Pulmonary artery endothelial cell (primary cell): ENCODE measurements around the gene HAUS5. TPM values are rescaled to one million over a fixed set of nuclear protein-coding genes. Genes with fewer than 3 reads are reported as not detected.

Experiments used
- DNase-seq: peaks from one replicate; pipeline ENCODE4 v3.0.0-alpha.2; 2011; ENCODE audit warnings: low read depth, low spot score
- total RNA-seq: library from RNA; depleted of rRNA; stranded (reverse); fragments of >200 nt; gene quantifications from 2 replicates; pipeline ENCODE4 v1.2.3, GENCODE V29; 2014

HAUS5 gene
- total RNA-seq, 1 donor from 2014 or later = 9.4 TPM

- DNase-seq = no peak
Measured at GRCh38 chr19:35671818-35672217, 59.3 kb downstream of the HAUS5 start.

- DNase-seq = no peak
Measured at GRCh38 chr19:35673121-35673804, 60.7 kb downstream of the HAUS5 start.

Other genes with a start within 250 kb of the HAUS5 start
- not detected in 2 replicates for gene GPR42, start 241.7 kb upstream of the HAUS5 start, total RNA-seq
- not detected in 2 replicates for gene FFAR2, start 164.5 kb upstream of the HAUS5 start, total RNA-seq
- gene KRTDAP, start 122.3 kb upstream of the HAUS5 start, total RNA-seq = not detected in 2 replicates
- not detected in 2 replicates for gene DMKN, start 99.1 kb upstream of the HAUS5 start, total RNA-seq
- gene SBSN, start 84.4 kb upstream of the HAUS5 start, total RNA-seq = not detected in 2 replicates
- gene GAPDHS, start 79.3 kb upstream of the HAUS5 start, total RNA-seq = not detected in 2 replicates
- 74.1 and 78.8 TPM in 2 replicates for gene TMEM147, start 67.1 kb upstream of the HAUS5 start, total RNA-seq
- gene ATP4A, start 49.1 kb upstream of the HAUS5 start, total RNA-seq = not detected in 2 replicates
- not detected in 2 replicates for gene PMIS2, start 26.6 kb upstream of the HAUS5 start, total RNA-seq
- 48.2 and 51.7 TPM in 2 replicates for gene RBM42, start 16.3 kb downstream of the HAUS5 start, total RNA-seq
- 0.11 and 0.46 TPM in 2 replicates for gene ETV2, start 29.0 kb downstream of the HAUS5 start, total RNA-seq
- 181 and 348 TPM in 2 replicates for gene COX6B1, start 35.6 kb downstream of the HAUS5 start, total RNA-seq
- gene UPK1A, start 53.8 kb downstream of the HAUS5 start, total RNA-seq = not detected in 2 replicates
- not detected in 2 replicates for gene ZBTB32, start 91.8 kb downstream of the HAUS5 start, total RNA-seq
- 4.4 and 5.4 TPM in 2 replicates for gene KMT2B, start 105.3 kb downstream of the HAUS5 start, total RNA-seq
- 1.2 and 1.8 TPM in 2 replicates for gene IGFLR1, start 129.7 kb downstream of the HAUS5 start, total RNA-seq
- 2.0 and 3.9 TPM in 2 replicates for gene U2AF1L4, start 132.7 kb downstream of the HAUS5 start, total RNA-seq
- gene PSENEN, start 132.9 kb downstream of the HAUS5 start, total RNA-seq = 16.3 and 17.7 TPM in 2 replicates
- 5.5 and 7.2 TPM in 2 replicates for gene LIN37, start 135.8 kb downstream of the HAUS5 start, total RNA-seq
- 0.20 and 0.67 TPM in 2 replicates for gene HSPB6, start 144.3 kb downstream of the HAUS5 start, total RNA-seq
- 3.3 and 3.8 TPM in 2 replicates for gene PROSER3, start 145.4 kb downstream of the HAUS5 start, total RNA-seq
- gene ARHGAP33, start 162.8 kb downstream of the HAUS5 start, total RNA-seq = 2.6 and 2.7 TPM in 2 replicates
- gene PRODH2, start 200.1 kb downstream of the HAUS5 start, total RNA-seq = not detected in 2 replicates
- not detected in 2 replicates for gene NPHS1, start 239.8 kb downstream of the HAUS5 start, total RNA-seq
- 0.04 TPM in 1 of 2 replicates, not detected in the other for gene KIRREL2, start 244.2 kb downstream of the HAUS5 start, total RNA-seq